ENCODE data around the gene GAB4. TPM values are rescaled to one million over a fixed set of nuclear protein-coding genes. Genes with fewer than 3 reads are reported as not detected.

The GAB4 gene
- total and polyA plus RNA-seq, 2 of the 13 experiments (the other 11 are each of a cell fraction or from before 2014, with no cell fraction given) = not detected

GRCh38 chr22:16989915-16990314 is 18.1 kb downstream of the GAB4 start (continued):
- TF ChIP-seq DNMT3B (CRISPR knock-in tag; conservative IDR thresholded peaks at IDR 0.05) (no peak), KDM1A (CRISPR knock-in tag; IDR thresholded peaks at IDR 0.05) (no peak), HIC2 (CRISPR knock-in tag; IDR thresholded peaks at IDR 0.05; ENCODE audit: low read depth) (no peak), SUZ12 (IDR thresholded peaks at IDR 0.05; ENCODE audit: low read depth, low read length) (no peak), MYPOP (CRISPR knock-in tag; IDR thresholded peaks at IDR 0.05) (no peak), ZNF33B (CRISPR knock-in tag; IDR thresholded peaks at IDR 0.05) (no peak), GFI1 (CRISPR knock-in tag; IDR thresholded peaks at IDR 0.05; ENCODE audit: borderline replicate concordance) (no peak), ZNF629 (CRISPR knock-in tag; conservative IDR thresholded peaks at IDR 0.05) (no peak), KLF12 (CRISPR knock-in tag; IDR thresholded peaks at IDR 0.05; ENCODE audit: borderline replicate concordance) (no peak), ZNF776 (CRISPR knock-in tag; IDR thresholded peaks at IDR 0.05) (no peak), PATZ1 (CRISPR knock-in tag; IDR thresholded peaks at IDR 0.05) (no peak), PAX8 (CRISPR knock-in tag; IDR thresholded peaks at IDR 0.05; ENCODE audit: borderline replicate concordance) (no peak)
- TF ChIP-seq, protein P1, sequence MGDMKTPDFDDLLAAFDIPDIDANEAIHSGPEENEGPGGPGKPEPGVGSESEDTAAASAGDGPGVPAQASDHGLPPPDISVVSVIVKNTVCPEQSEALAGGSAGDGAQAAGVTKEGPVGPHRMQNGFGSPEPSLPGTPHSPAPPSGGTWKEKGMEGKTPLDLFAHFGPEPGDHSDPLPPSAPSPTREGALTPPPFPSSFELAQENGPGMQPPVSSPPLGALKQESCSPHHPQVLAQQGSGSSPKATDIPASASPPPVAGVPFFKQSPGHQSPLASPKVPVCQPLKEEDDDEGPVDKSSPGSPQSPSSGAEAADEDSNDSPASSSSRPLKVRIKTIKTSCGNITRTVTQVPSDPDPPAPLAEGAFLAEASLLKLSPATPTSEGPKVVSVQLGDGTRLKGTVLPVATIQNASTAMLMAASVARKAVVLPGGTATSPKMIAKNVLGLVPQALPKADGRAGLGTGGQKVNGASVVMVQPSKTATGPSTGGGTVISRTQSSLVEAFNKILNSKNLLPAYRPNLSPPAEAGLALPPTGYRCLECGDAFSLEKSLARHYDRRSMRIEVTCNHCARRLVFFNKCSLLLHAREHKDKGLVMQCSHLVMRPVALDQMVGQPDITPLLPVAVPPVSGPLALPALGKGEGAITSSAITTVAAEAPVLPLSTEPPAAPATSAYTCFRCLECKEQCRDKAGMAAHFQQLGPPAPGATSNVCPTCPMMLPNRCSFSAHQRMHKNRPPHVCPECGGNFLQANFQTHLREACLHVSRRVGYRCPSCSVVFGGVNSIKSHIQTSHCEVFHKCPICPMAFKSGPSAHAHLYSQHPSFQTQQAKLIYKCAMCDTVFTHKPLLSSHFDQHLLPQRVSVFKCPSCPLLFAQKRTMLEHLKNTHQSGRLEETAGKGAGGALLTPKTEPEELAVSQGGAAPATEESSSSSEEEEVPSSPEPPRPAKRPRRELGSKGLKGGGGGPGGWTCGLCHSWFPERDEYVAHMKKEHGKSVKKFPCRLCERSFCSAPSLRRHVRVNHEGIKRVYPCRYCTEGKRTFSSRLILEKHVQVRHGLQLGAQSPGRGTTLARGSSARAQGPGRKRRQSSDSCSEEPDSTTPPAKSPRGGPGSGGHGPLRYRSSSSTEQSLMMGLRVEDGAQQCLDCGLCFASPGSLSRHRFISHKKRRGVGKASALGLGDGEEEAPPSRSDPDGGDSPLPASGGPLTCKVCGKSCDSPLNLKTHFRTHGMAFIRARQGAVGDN (CRISPR knock-in tag; IDR thresholded peaks at IDR 0.05) = no peak
- TF ChIP-seq, protein P2, sequence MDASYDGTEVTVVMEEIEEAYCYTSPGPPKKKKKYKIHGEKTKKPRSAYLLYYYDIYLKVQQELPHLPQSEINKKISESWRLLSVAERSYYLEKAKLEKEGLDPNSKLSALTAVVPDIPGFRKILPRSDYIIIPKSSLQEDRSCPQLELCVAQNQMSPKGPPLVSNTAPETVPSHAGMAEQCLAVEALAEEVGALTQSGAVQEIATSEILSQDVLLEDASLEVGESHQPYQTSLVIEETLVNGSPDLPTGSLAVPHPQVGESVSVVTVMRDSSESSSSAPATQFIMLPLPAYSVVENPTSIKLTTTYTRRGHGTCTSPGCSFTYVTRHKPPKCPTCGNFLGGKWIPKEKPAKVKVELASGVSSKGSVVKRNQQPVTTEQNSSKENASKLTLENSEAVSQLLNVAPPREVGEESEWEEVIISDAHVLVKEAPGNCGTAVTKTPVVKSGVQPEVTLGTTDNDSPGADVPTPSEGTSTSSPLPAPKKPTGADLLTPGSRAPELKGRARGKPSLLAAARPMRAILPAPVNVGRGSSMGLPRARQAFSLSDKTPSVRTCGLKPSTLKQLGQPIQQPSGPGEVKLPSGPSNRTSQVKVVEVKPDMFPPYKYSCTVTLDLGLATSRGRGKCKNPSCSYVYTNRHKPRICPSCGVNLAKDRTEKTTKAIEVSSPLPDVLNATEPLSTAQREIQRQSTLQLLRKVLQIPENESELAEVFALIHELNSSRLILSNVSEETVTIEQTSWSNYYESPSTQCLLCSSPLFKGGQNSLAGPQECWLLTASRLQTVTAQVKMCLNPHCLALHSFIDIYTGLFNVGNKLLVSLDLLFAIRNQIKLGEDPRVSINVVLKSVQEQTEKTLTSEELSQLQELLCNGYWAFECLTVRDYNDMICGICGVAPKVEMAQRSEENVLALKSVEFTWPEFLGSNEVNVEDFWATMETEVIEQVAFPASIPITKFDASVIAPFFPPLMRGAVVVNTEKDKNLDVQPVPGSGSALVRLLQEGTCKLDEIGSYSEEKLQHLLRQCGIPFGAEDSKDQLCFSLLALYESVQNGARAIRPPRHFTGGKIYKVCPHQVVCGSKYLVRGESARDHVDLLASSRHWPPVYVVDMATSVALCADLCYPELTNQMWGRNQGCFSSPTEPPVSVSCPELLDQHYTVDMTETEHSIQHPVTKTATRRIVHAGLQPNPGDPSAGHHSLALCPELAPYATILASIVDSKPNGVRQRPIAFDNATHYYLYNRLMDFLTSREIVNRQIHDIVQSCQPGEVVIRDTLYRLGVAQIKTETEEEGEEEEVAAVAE (CRISPR knock-in tag; IDR thresholded peaks at IDR 0.05; ENCODE audit: borderline replicate concordance) = no peak

Data from HepG2 (cell line).